Spleen (tissue), 13 donors: ENCODE measurements around the gene GOLGA6L10. TPM values are rescaled to one million over a fixed set of nuclear protein-coding genes. Genes with fewer than 3 reads are reported as not detected.
"Not testable (repeated sequence)": the region's sequence is repeated elsewhere in the genome, so short reads cannot be mapped to it uniquely, and the experiment has no call there.

Source experiments
- DNase-seq: peaks from one replicate; pipeline ENCODE4 v3.0.0-alpha.2; 2020
- H3K27ac ChIP-seq, 8 donors: fragments of 200-600 bp; sonication (generic) in 7 of 8; 1 replicate in 4 of 8; 2 replicates in 4 of 8; pipeline versions ENCODE4 v1.5.0 to v1.8.0; 2016 to 2021; ENCODE audit warnings: inconsistent platforms in 4 of 8, mild to moderate bottlenecking in 4 of 8, moderate library complexity in 1 of 8
- H3K27me3 ChIP-seq, 7 donors: fragments of 200-600 bp; sonication (generic) in 6 of 7; replicated peaks in 1 of 7; 1 replicate in 4 of 7; 2 replicates in 3 of 7; pipeline versions ENCODE4 v1.5.0 to v1.8.0; 2016 to 2021; ENCODE audit warnings: inconsistent platforms in 3 of 7, mild to moderate bottlenecking in 1 of 7
- H3K36me3 ChIP-seq, 6 donors: fragments of 200-600 bp; sonication (generic) in 5 of 6; 1 replicate in 4 of 6; 2 replicates in 2 of 6; pipeline versions ENCODE4 v1.5.0 to v1.8.0; 2016 to 2021; ENCODE audit warnings: inconsistent platforms in 2 of 6
- H3K4me1 ChIP-seq, 6 donors: fragments of 200-600 bp; sonication (generic) in 5 of 6; 1 replicate in 3 of 6; 2 replicates in 3 of 6; pipeline versions ENCODE4 v1.5.0 to v1.8.0; 2016 to 2021; ENCODE audit warnings: inconsistent platforms in 3 of 6
- H3K4me3 ChIP-seq, 8 donors: fragments of 200-600 bp; sonication (generic) in 7 of 8; 1 replicate in 4 of 8; 2 replicates in 4 of 8; pipeline versions ENCODE4 v1.5.0 to v1.8.0; 2016 to 2021; ENCODE audit warnings: inconsistent platforms in 4 of 8, mild to moderate bottlenecking in 4 of 8, moderate library complexity in 2 of 8
- H3K9me3 ChIP-seq, 8 donors: fragments of 200-600 bp; sonication (generic) in 7 of 8; 1 replicate in 4 of 8; 2 replicates in 4 of 8; pipeline versions ENCODE4 v1.5.0 to v1.8.0; 2016 to 2021; ENCODE audit warnings: inconsistent platforms in 4 of 8
- POLR2A ChIP-seq, 3 donors: fragments of 450-650 bp; IDR thresholded peaks; one replicate each; pipeline ENCODE4 v1.5.1; 2017; ENCODE audit warnings: antibody characterized with exemption in 3 of 3, mild to moderate bottlenecking in 1 of 3
- POLR2AphosphoS5 ChIP-seq, 3 donors: sonication (generic); formaldehyde crosslinking; IDR thresholded peaks; one replicate each; pipeline ENCODE4 v1.5.1; 2017; ENCODE audit warnings: antibody characterized with exemption in 3 of 3
- WGBS, 5 donors: extraction: QIAGEN DNeasy Blood & Tissue Kit in 3 of 5; methylation state at CpG; one replicate each; pipeline versions ENCODE4 v1.1.5 to v1.1.7; 2013 to 2018; 5-methylcytosine and 5-hydroxymethylcytosine counted together
- intact Hi-C: fragments of 100-400 bp; cut with DNase I; formaldehyde crosslinking; loops from one replicate; pipeline ENCODE4 v1.15.0; 2023; ENCODE audit warnings: low total_unique reads
- long read RNA-seq, 2 donors: transcript quantifications; one replicate each; lab custom pipeline, GENCODE V29; 2026
- polyA plus RNA-seq, 3 donors: library from polyadenylated mRNA; stranded (reverse); fragments of 200-250 nt; gene quantifications; one replicate each; pipeline ENCODE4 v1.2.1, GENCODE V29; 2013
- total RNA-seq, 7 donors: library from RNA; depleted of rRNA in 3 of 7; stranded (reverse); fragments of >200 nt in 3 of 7; fragmentation: NEBNext Ultra II Directional in 4 of 7; extraction: Animal tissue kit (Norgen Biotek cat#: 25700) in 4 of 7; gene quantifications; one replicate each; pipeline versions ENCODE4 v1.1.0 to v1.2.1, GENCODE V29; 2016 to 2021
- TF ChIP-seq, protein P1 (sequence below), 11 experiments: fragments of 200-600 bp in 7 of 11; fragments of 450-650 bp in 4 of 11; sonication (generic) in 4 of 11; IDR thresholded peaks in 8 of 11; conservative IDR thresholded peaks in 3 of 11; 1 replicate in 7 of 11; 2 replicates in 4 of 11; pipeline versions ENCODE4 v1.4.0 to v1.8.0; 2016 to 2021; ENCODE audit warnings: antibody characterized with exemption in 11 of 11, inconsistent platforms in 4 of 11, mild to moderate bottlenecking in 1 of 11
- donor health status: healthy with polysubstance abuse.
- donor health status: DM: no; HTN: no; CAD: no; lungs with moderate emphysema.
- donor health status: DM: no; HTN: no; CAD: no.
- donor health status: Bipolar disorder and iron deficiency.
- donor health status: healthy.
- donor health status: DM: no; HTN: no; CAD: no.
- donor health status: DM: yes; HTN: yes; CAD: no.

Gene GOLGA6L10, protein sequence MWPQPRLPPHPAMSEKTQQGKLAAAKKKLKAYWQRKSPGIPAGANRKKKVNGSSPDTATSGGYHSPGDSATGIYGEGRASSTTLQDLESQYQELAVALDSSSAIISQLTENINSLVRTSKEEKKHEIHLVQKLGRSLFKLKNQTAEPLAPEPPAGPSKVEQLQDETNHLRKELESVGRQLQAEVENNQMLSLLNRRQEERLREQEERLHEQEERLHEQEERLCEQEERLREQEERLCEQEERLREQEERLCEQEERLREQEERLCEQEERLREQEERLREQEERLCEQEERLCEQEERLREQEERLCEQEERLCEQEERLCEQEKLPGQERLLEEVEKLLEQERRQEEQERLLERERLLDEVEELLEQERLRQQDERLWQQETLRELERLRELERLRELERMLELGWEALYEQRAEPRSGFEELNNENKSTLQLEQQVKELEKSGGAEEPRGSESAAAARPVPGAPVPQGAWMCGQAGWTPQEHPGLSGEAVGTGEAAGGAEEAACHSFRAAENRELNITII
- 1 to 10 TPM in 6 of 7 donors, under 1 TPM in 1; 0.98 to 2.3 (median 1.5) TPM for total RNA-seq
- 1 to 10 TPM in 2 of 3 donors, under 1 TPM in 1; 0.85 to 1.7 (median 1.1) TPM for polyA plus RNA-seq
- long read RNA-seq, donor 1, partial matches to known transcripts, result 11 of 11 reads
- long read RNA-seq, donor 1, other reads (novel, unspliced or antisense), result 0 of 11 reads
- long read RNA-seq, donor 2, partial matches to known transcripts, result 0 of 7 reads
- long read RNA-seq, donor 2, other reads (novel, unspliced or antisense), result 7 of 7 reads

DNA sequence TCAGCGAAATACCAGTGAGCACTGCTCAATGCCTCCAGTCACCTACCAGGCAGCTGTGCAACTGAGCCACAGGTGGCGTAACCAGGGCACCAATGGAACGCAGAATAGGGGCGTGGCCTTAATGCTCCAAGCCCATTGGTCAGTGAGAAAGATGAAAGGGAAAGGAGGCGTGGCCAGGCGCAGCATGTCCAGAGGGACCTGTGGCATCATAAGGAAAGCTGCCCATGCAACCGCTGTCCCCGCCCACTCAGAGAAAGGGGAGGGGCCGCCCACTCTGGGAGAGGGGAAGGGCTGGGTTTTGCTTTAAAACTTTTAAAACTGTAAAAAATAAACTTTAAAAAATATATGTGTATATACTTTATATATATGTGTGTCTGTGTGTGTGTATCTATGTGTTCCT lies at the start of gene GOLGA6L10:
GOLGA6L10 (minus strand) TSS at position 101 of the 400 bp plus-strand sequence; CDS start at position 1, 100 bp downstream.
- H3K4me1 ChIP-seq, H3K27ac ChIP-seq, H3K9me3 ChIP-seq, DNase-seq, H3K36me3 ChIP-seq, intact Hi-C loops, H3K27me3 ChIP-seq, H3K4me3 ChIP-seq: not testable (repeated sequence)
- WGBS, 5 donors, result no CpG with 5 or more reads among the region's 9 CpGs

DNA sequence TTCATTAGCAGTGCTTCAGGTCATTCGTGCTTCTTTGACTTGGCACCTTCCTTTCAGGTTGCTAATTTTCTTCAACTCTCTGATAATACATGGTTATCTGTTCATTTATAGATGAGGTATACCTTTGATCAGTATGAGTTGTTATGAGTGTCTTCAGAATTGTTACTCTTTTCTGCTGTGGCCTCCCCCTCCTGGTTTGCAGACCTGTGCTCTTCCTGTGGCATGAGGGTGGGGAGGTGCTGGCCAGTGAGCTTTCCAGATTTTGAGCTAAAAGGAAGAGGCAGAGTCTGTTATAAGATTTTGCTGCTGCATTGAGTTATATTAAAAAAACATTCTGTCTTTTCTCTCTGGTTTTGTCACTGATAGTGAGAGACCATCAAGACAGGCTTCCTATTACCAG lies 49.5 kb upstream of the GOLGA6L10 start:
- H3K27ac ChIP-seq, result no peak overlapping the region
- H3K4me3 ChIP-seq, result no peak overlapping the region
- 78 to 100% methylated on average over 1 of the region's 1 CpG; no CpG with 5 or more reads in 3 of the 5 donors for WGBS, 5 donors
- H3K4me1 ChIP-seq, result peaks cover 0 to 6% (median 2%) of the 10 kb centered on the region in 6 donors
- intact Hi-C loops, result no loop called here
- no peak for DNase-seq
- no peaks in the 10 kb centered on the region for H3K36me3 ChIP-seq
- TF ChIP-seq, protein P1, sequence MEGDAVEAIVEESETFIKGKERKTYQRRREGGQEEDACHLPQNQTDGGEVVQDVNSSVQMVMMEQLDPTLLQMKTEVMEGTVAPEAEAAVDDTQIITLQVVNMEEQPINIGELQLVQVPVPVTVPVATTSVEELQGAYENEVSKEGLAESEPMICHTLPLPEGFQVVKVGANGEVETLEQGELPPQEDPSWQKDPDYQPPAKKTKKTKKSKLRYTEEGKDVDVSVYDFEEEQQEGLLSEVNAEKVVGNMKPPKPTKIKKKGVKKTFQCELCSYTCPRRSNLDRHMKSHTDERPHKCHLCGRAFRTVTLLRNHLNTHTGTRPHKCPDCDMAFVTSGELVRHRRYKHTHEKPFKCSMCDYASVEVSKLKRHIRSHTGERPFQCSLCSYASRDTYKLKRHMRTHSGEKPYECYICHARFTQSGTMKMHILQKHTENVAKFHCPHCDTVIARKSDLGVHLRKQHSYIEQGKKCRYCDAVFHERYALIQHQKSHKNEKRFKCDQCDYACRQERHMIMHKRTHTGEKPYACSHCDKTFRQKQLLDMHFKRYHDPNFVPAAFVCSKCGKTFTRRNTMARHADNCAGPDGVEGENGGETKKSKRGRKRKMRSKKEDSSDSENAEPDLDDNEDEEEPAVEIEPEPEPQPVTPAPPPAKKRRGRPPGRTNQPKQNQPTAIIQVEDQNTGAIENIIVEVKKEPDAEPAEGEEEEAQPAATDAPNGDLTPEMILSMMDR (IDR thresholded peaks at IDR 0.05 in 8 of 11, conservative IDR thresholded peaks at IDR 0.05 in 3 of 11), result no peak
- TF ChIP-seq POLR2A (IDR thresholded peaks at IDR 0.05) (no peak), POLR2AphosphoS5 (IDR thresholded peaks at IDR 0.05) (no peak)
- H3K9me3 ChIP-seq, result no peaks in the 10 kb centered on the region
- H3K27me3 ChIP-seq, result no peaks in the 10 kb centered on the region

DNA sequence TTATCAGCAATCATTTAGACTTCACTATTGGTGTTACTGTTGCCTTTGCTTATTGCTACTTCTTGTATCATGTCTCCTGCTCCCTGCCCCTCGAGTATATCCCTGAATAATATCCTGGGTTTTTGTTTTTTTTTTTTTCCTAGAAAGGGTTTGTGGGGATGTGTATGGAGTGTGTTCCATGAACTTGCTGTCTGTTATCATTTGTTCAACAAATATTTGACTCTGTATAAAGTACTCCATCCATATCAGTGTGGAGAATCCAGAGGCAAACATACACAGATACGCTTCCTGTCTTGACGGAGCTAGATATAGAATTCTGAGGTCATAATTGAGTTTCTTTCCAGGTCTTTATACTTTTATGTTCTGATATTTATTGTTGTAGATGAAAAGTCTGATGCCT lies 48.5 kb upstream of the GOLGA6L10 start:
- DNase-seq, result no peak
- no peak overlapping the region for H3K4me3 ChIP-seq
- intact Hi-C loops, result no loop called here
- no peaks in the 10 kb centered on the region for H3K36me3 ChIP-seq
- H3K9me3 ChIP-seq, result no peaks in the 10 kb centered on the region
- H3K27ac ChIP-seq, result no peak overlapping the region
- no peaks in the 10 kb centered on the region for H3K27me3 ChIP-seq
- TF ChIP-seq POLR2A (IDR thresholded peaks at IDR 0.05) (no peak), POLR2AphosphoS5 (IDR thresholded peaks at IDR 0.05) (no peak)
- TF ChIP-seq, protein P1 (IDR thresholded peaks at IDR 0.05 in 8 of 11, conservative IDR thresholded peaks at IDR 0.05 in 3 of 11), result no peak
- 84 to 100% (median 94%) methylated on average over 3 of the region's 3 CpGs for WGBS, 5 donors
- peaks cover 0 to 6% (median 2%) of the 10 kb centered on the region in 6 donors for H3K4me1 ChIP-seq

DNA sequence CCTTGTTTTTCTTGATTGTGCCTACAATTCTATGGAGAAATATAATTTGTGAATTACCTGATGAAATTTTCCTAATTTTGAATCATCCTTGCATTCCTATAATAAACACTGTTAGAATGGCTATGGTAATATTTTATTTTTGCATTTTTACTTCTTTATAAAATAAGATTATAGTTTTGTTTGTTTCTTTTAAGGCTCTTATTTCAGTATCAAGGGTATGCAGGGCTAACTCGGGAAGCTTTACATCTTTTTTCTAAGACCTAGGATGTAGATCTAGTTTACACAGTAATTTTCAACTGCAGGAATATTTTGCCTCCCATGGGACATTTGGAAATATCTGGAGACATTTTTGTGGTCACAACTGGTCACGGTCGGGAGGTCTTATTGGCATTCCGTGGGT lies 46.5 kb upstream of the GOLGA6L10 start:
- H3K4me3 ChIP-seq, H3K4me1 ChIP-seq, H3K27me3 ChIP-seq, intact Hi-C loops, H3K36me3 ChIP-seq, H3K27ac ChIP-seq, H3K9me3 ChIP-seq, DNase-seq: not testable (repeated sequence)
- 74 to 100% (median 88%) methylated on average over 1 to 4 of the region's 4 CpGs for WGBS, 5 donors

DNA sequence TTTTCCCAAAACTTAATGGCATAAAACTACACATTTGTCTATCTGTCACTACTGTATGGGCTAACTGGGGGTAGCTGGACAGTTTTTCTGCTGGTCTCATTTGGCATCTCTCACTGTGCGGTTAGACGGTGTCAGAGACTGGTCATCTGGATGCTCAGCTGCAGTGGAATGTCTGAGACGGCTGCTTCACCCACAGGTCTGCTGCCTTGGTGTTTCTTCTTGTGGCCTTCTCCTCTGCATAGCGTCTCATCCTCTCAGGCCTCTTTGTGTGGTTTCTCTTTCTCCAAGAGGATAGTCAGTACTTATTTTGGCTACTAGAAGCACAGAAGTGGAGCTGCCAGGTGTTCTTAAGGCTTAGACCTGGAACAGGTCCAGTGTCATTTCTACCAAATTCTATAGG lies 44.4 kb upstream of the GOLGA6L10 start:
- intact Hi-C loops, result no loop called here
- no peaks in the 10 kb centered on the region for H3K9me3 ChIP-seq
- 90 to 100% (median 93%) methylated on average over 4 of the region's 4 CpGs for WGBS, 5 donors
- no peaks in the 10 kb centered on the region for H3K27me3 ChIP-seq
- no peaks in the 10 kb centered on the region for H3K36me3 ChIP-seq
- no peak overlapping the region for H3K4me3 ChIP-seq
- H3K27ac ChIP-seq, result no peak overlapping the region
- H3K4me1 ChIP-seq, result no peaks in the 10 kb centered on the region
- TF ChIP-seq POLR2AphosphoS5 (IDR thresholded peaks at IDR 0.05) (no peak), POLR2A (IDR thresholded peaks at IDR 0.05) (no peak)
- TF ChIP-seq, protein P1 (IDR thresholded peaks at IDR 0.05 in 8 of 11, conservative IDR thresholded peaks at IDR 0.05 in 3 of 11), result no peak
- no peak for DNase-seq

DNA sequence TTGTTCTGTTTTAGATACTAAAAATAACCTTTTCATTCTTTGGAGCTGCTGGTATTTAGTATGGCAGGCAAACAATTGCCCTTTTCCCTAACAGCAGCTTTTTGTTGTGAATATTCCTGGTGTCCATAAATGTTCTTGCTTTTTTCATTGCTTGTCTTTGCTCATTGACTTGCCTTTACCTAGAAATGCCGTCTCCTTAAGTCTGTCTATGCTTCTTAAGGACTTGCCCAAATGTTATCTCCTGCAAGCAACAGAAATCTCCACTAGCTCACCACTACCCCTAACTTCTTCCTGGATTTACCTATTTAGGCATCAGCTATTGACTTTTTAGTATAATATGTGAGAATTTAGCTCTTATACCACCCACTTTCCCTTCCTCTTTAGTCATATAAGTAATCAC lies 42.8 kb upstream of the GOLGA6L10 start:
- H3K27me3 ChIP-seq, H3K9me3 ChIP-seq, DNase-seq, intact Hi-C loops, H3K4me3 ChIP-seq, H3K27ac ChIP-seq, H3K36me3 ChIP-seq, H3K4me1 ChIP-seq: not testable (repeated sequence)
- WGBS, 5 donors, result 93 to 100% (median 98%) methylated on average over 1 of the region's 1 CpG

DNA sequence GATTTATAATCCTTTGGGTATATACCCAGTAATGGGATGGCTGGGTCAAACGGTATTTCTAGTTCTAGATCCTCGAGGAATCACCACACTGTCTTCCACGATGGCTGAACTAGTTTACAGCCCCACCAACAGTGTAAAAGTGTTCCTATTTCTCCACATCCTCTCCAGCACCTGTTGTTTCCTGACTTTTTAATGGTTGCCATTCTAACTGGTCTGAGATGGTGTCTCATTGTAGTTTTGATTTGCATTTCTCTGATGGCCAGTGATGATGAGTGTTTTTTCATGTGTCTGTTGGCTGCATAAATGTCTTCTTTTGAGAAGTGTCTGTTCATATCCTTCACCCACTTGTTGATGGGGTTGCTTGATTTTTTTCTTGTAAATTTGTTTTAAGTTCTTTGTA lies 40.9 kb upstream of the GOLGA6L10 start:
- DNase-seq, H3K9me3 ChIP-seq, intact Hi-C loops, H3K4me3 ChIP-seq, H3K27me3 ChIP-seq, H3K27ac ChIP-seq, H3K36me3 ChIP-seq, H3K4me1 ChIP-seq: not testable (repeated sequence)
- WGBS, 5 donors, result 77 to 95% (median 88%) methylated on average over 3 of the region's 3 CpGs
